ENCODE results near the gene NR6A1.

The NR6A1 gene

GRCh38 chr9:124795881-124796431, 24.8 kb upstream of the NR6A1 start:
- no peak for DNase-seq

- DNase-seq, result no peak
Measured at GRCh38 chr9:124794902-124795491, 23.9 kb upstream of the NR6A1 start.

- no peak for DNase-seq
Measured at GRCh38 chr9:124793015-124793541, 22.0 kb upstream of the NR6A1 start.

GRCh38 chr9:124792257-124793014, 21.3 kb upstream of the NR6A1 start:
- DNase-seq, result no peak

- no peak for DNase-seq
Measured at GRCh38 chr9:124790801-124791505, 19.8 kb upstream of the NR6A1 start.

- no peak for DNase-seq
Measured at GRCh38 chr9:124790301-124790700, 19.2 kb upstream of the NR6A1 start.

GRCh38 chr9:124789531-124789930, 18.4 kb upstream of the NR6A1 start:
- DNase-seq, result no peak

GRCh38 chr9:124788542-124789217, 17.6 kb upstream of the NR6A1 start:
- DNase-seq, result no peak

- DNase-seq, result no peak
Measured at GRCh38 chr9:124786881-124787573, 15.9 kb upstream of the NR6A1 start.

GRCh38 chr9:124784509-124784908, 13.4 kb upstream of the NR6A1 start:
- DNase-seq, result no peak

- DNase-seq, result no peak
Measured at GRCh38 chr9:124783830-124784229, 12.7 kb upstream of the NR6A1 start.

GRCh38 chr9:124782661-124783574, 11.8 kb upstream of the NR6A1 start:
- DNase-seq, result no peak

- no peak for DNase-seq
Measured at GRCh38 chr9:124781967-124782660, 11.0 kb upstream of the NR6A1 start.

- DNase-seq, result no peak
Measured at GRCh38 chr9:124780757-124781151, 9.6 kb upstream of the NR6A1 start.

- no peak for DNase-seq
Measured at GRCh38 chr9:124780060-124780756, 9.1 kb upstream of the NR6A1 start.

GRCh38 chr9:124779368-124780059, 8.4 kb upstream of the NR6A1 start:
- no peak for DNase-seq

GRCh38 chr9:124778575-124779367, 7.7 kb upstream of the NR6A1 start:
- no peak for DNase-seq

- peak; percentile 71 for DNase-seq
Measured at GRCh38 chr9:124776954-124777648, 6.0 kb upstream of the NR6A1 start, which contains the start of gene OLFML2A. OLFML2A (plus strand) TSS chr9:124777133; CDS start chr9:124777271, 138 bp downstream.
